H1 (cell line): ENCODE measurements around the gene ZIC3. TPM values are rescaled to one million over a fixed set of nuclear protein-coding genes. Genes with fewer than 3 reads are reported as not detected.

Source experiments
- CTCF ChIA-PET: fragments of 300-600 bp; sonication (Branson Sonifier 250); formaldehyde crosslinking; loops from one replicate; lab custom pipeline; 2021; ENCODE audit not compliant: partially characterized antibody; lab: Charles Lee
- POLR2A ChIA-PET: fragments of 300-600 bp; sonication (Branson Sonifier 250); formaldehyde crosslinking; loops from one replicate; lab custom pipeline; 2021; ENCODE audit warnings: inconsistent platforms; ENCODE audit not compliant: partially characterized antibody; lab: Charles Lee
- DNase-seq, 2 experiments: peaks; one replicate each; pipeline versions ENCODE4 v3.0.0 to v3.0.0-alpha.2; 2010 to 2022; ENCODE audit warnings: low spot score in 2 of 2, low read depth in 1 of 2, mixed read lengths in 1 of 2
- FAIRE-seq: peaks from 2 replicates; lab custom pipeline; 2011; peaks lifted over from hg19 to GRCh38; lab: Jason Lieb, UNC
- H2AFZ ChIP-seq: 2 replicates; pipeline ENCODE4 v1.8.1; 2012; ENCODE audit warnings: low read length, inconsistent platforms
- H2AK5ac ChIP-seq: 2 replicates; pipeline ENCODE4 v1.6.1; 2013; ENCODE audit warnings: low read depth, low read length
- H2BK120ac ChIP-seq: replicated peaks from 2 replicates; pipeline ENCODE3; 2013; ENCODE audit warnings: low read depth, low read length, inconsistent platforms
- H2BK12ac ChIP-seq: 2 replicates; pipeline ENCODE4 v1.6.1; 2013; ENCODE audit warnings: low read depth, low read length
- H2BK15ac ChIP-seq: 2 replicates; pipeline ENCODE4 v1.6.1; 2013; ENCODE audit warnings: low read length
- H2BK20ac ChIP-seq: 2 replicates; pipeline ENCODE4 v1.6.1; 2013; ENCODE audit warnings: low read length
- H2BK5ac ChIP-seq: 2 replicates; pipeline ENCODE4 v1.6.1; 2013; ENCODE audit warnings: low read depth, low read length
- H3K14ac ChIP-seq: 2 replicates; pipeline ENCODE4 v1.6.1; 2013; ENCODE audit warnings: inconsistent platforms; ENCODE audit not compliant: insufficient read length
- H3K18ac ChIP-seq: 2 replicates; pipeline ENCODE4 v1.6.1; 2013; ENCODE audit warnings: low read length; ENCODE audit errors: extremely low read depth
- H3K23ac ChIP-seq: 2 replicates; pipeline ENCODE4 v1.6.1; 2013; ENCODE audit warnings: inconsistent platforms; ENCODE audit not compliant: insufficient read length
- H3K23me2 ChIP-seq: 2 replicates; pipeline ENCODE4 v1.6.1; 2013; ENCODE audit warnings: low read depth, low read length
- H3K27ac ChIP-seq: 2 replicates; pipeline ENCODE4 v1.6.1; 2011; ENCODE audit warnings: low read depth, low read length, inconsistent platforms
- H3K27me3 ChIP-seq, 4 experiments: replicated peaks in 1 of 4; 1 replicate in 1 of 4; 2 replicates in 3 of 4; pipeline versions ENCODE4 v1.6.1 to v1.8.1; 2011 to 2013; ENCODE audit warnings: low read length in 3 of 4, mild to moderate bottlenecking in 3 of 4, inconsistent platforms in 2 of 4, mixed read lengths in 2 of 4, moderate library complexity in 1 of 4; ENCODE audit not compliant: control insufficient read depth in 3 of 4, insufficient read depth in 3 of 4; ENCODE audit errors: extremely low read depth in 1 of 4
- H3K36me3 ChIP-seq, 4 experiments: 2 replicates each; pipeline versions ENCODE4 v1.6.1 to v1.8.1; 2011 to 2013; ENCODE audit warnings: mild to moderate bottlenecking in 4 of 4, low read length in 3 of 4, moderate library complexity in 2 of 4, control low read depth in 1 of 4, inconsistent platforms in 1 of 4; ENCODE audit not compliant: insufficient read depth in 4 of 4, control insufficient read depth in 2 of 4
- H3K4ac ChIP-seq: replicated peaks from 2 replicates; pipeline ENCODE3; 2013; ENCODE audit warnings: low read length, low read depth, mixed read lengths, inconsistent platforms; ENCODE audit not compliant: insufficient read length
- H3K4me1 ChIP-seq, 4 experiments: replicated peaks in 1 of 4; 1 replicate in 1 of 4; 2 replicates in 3 of 4; pipeline versions ENCODE4 v1.6.1 to v1.8.1; 2011 to 2013; ENCODE audit warnings: low read length in 3 of 4, inconsistent platforms in 2 of 4, mixed read lengths in 1 of 4; ENCODE audit not compliant: insufficient read depth in 4 of 4, control insufficient read depth in 3 of 4
- H3K4me2 ChIP-seq, 2 experiments: 2 replicates each; pipeline versions ENCODE4 v1.6.1 to v1.8.1; 2011 to 2013; ENCODE audit warnings: low read depth in 2 of 2, low read length in 2 of 2, control low read depth in 1 of 2, inconsistent platforms in 1 of 2, mild to moderate bottlenecking in 1 of 2; ENCODE audit not compliant: insufficient read depth in 1 of 2
- H3K4me3 ChIP-seq, 4 experiments: fragments of 200-600, 300-600 bp in 1 of 4; sonication (generic), shearing (Covaris generic), sonication (Bioruptor Twin) in 1 of 4; 2 replicates each; pipeline versions ENCODE4 v1.5.1 to v1.8.1; 2011 to 2016; ENCODE audit warnings: low read length in 4 of 4, low read depth in 3 of 4, control low read depth in 2 of 4, inconsistent platforms in 2 of 4, mild to moderate bottlenecking in 2 of 4, mixed read lengths in 1 of 4, moderate library complexity in 1 of 4; ENCODE audit not compliant: insufficient read depth in 2 of 4; ENCODE audit errors: extremely low read depth in 1 of 4
- H3K56ac ChIP-seq: replicated peaks from 2 replicates; pipeline ENCODE3; 2013; ENCODE audit warnings: low read depth, mild to moderate bottlenecking, mixed read lengths, low read length, inconsistent platforms; ENCODE audit not compliant: insufficient read length
- H3K79me1 ChIP-seq: 2 replicates; pipeline ENCODE4 v1.6.1; 2013; ENCODE audit warnings: low read depth, low read length, control low read depth
- H3K79me2 ChIP-seq, 2 experiments: 2 replicates each; pipeline versions ENCODE4 v1.6.1 to v1.8.1; 2012 to 2013; ENCODE audit warnings: low read length in 2 of 2, mild to moderate bottlenecking in 2 of 2, inconsistent platforms in 1 of 2; ENCODE audit not compliant: insufficient read depth in 2 of 2, control insufficient read depth in 1 of 2
- H3K9ac ChIP-seq, 4 experiments: replicated peaks in 1 of 4; 1 replicate in 1 of 4; 2 replicates in 3 of 4; pipeline versions ENCODE4 v1.6.1 to v1.8.1; 2011 to 2013; ENCODE audit warnings: low read depth in 3 of 4, low read length in 3 of 4, control low read depth in 2 of 4, mild to moderate bottlenecking in 2 of 4, moderate library complexity in 2 of 4, inconsistent platforms in 1 of 4; ENCODE audit errors: extremely low read depth in 1 of 4
- H3K9me3 ChIP-seq, 2 experiments: 2 replicates each; pipeline versions ENCODE4 v1.6.1 to v1.8.1; 2012 to 2013; ENCODE audit warnings: mild to moderate bottlenecking in 2 of 2, moderate library complexity in 2 of 2, control low read depth in 1 of 2, inconsistent platforms in 1 of 2, low read depth in 1 of 2, low read length in 1 of 2, mixed read lengths in 1 of 2; ENCODE audit not compliant: insufficient read depth in 2 of 2
- H4K20me1 ChIP-seq, 2 experiments: replicated peaks in 1 of 2; 2 replicates each; pipeline versions ENCODE3 to v1.8.1; 2011 to 2013; ENCODE audit warnings: inconsistent platforms in 2 of 2, low read length in 2 of 2, mild to moderate bottlenecking in 1 of 2; ENCODE audit not compliant: insufficient read depth in 2 of 2, control insufficient read depth in 1 of 2
- H4K5ac ChIP-seq: 2 replicates; pipeline ENCODE4 v1.6.1; 2013; ENCODE audit warnings: low read length, low read depth, mixed read lengths, inconsistent platforms; ENCODE audit not compliant: insufficient read length
- H4K8ac ChIP-seq: 2 replicates; pipeline ENCODE4 v1.8.0; 2013; ENCODE audit warnings: mild to moderate bottlenecking, moderate library complexity, low read length, inconsistent platforms; ENCODE audit not compliant: insufficient read depth; ENCODE audit errors: extremely low read depth
- H4K91ac ChIP-seq: replicated peaks from 2 replicates; pipeline ENCODE3; 2013; ENCODE audit warnings: low read length, mixed read lengths, inconsistent platforms; ENCODE audit not compliant: insufficient read length
- CTCF ChIP-seq, 3 experiments: IDR thresholded peaks; 1 replicate in 2 of 3; 2 replicates in 1 of 3; pipeline versions ENCODE4 v1.5.1 to v1.6.1; 2011; ENCODE audit warnings: low read length in 3 of 3, mild to moderate bottlenecking in 3 of 3, inconsistent platforms in 2 of 3, low read depth in 1 of 3, moderate library complexity in 1 of 3; ENCODE audit not compliant: insufficient read depth in 1 of 3; ENCODE audit errors: control extremely low read depth in 1 of 3
- HDAC2 ChIP-seq, 2 experiments: fragments of 300-600 bp in 1 of 2; sonication (generic) in 1 of 2; IDR thresholded peaks; 2 replicates each; pipeline ENCODE4 v1.6.1; 2011 to 2012; ENCODE audit warnings: low read depth in 2 of 2, low read length in 2 of 2, mild to moderate bottlenecking in 2 of 2, moderate library complexity in 2 of 2, borderline replicate concordance in 1 of 2, inconsistent platforms in 1 of 2
- HDAC6 ChIP-seq: IDR thresholded peaks from one replicate; pipeline ENCODE4 v1.7.1; 2012; ENCODE audit warnings: low read depth, mild to moderate bottlenecking, inconsistent platforms, low read length, moderate library complexity
- NRF1 ChIP-seq: IDR thresholded peaks from 2 replicates; pipeline ENCODE4 v1.6.1; 2011; ENCODE audit warnings: mild to moderate bottlenecking, low read depth, low read length, improper control_type of control experiment
- RFX5 ChIP-seq: IDR thresholded peaks from 2 replicates; pipeline ENCODE4 v1.6.1; 2011; ENCODE audit warnings: low read depth, low read length, improper control_type of control experiment, borderline replicate concordance
- TAF7 ChIP-seq: optimal IDR thresholded peaks from 2 replicates; pipeline ENCODE3; 2011; ENCODE audit warnings: low read depth, mild to moderate bottlenecking, inconsistent platforms, low read length, moderate library complexity, borderline replicate concordance
- TEAD4 ChIP-seq: IDR thresholded peaks from 2 replicates; pipeline ENCODE4 v1.6.1; 2012; ENCODE audit warnings: low read depth, low read length, inconsistent platforms, mixed read lengths
- WGBS, 2 experiments: shearing (Covaris generic) in 1 of 2; methylation state at CpG; one replicate each; pipeline versions ENCODE4 v1.1.6 to v1.1.7; 2013 to 2015; ENCODE audit warnings: low lambda C conversion rate in 2 of 2, mixed read lengths in 2 of 2, inconsistent platforms in 1 of 2, low coverage in 1 of 2, missing lambda C conversion rate in 1 of 2; ENCODE audit not compliant: insufficient replicate concordance in 2 of 2, insufficient coverage in 1 of 2, insufficient read length in 1 of 2; ENCODE audit errors: extremely low coverage in 1 of 2, missing lambda C conversion rate in 1 of 2; 5-methylcytosine and 5-hydroxymethylcytosine counted together
- polyA plus RNA-seq, 7 experiments: library from polyadenylated mRNA; depleted of rRNA in 3 of 7; stranded (reverse) in 5 of 7; unstranded in 2 of 7; fragments of >200 nt in 5 of 7; fragments of 200-250 nt in 2 of 7; gene quantifications; 1 replicate in 5 of 7; 2 replicates in 1 of 7; 4 replicates in 1 of 7; pipeline versions ENCODE4 v1.2.1 to v1.2.3, GENCODE V29; 2011 to 2013; ENCODE audit warnings: missing spikeins in 2 of 7, mixed read lengths in 2 of 7
- total RNA-seq: library from RNA; stranded (reverse); fragmentation: NEBNext Ultra II Directional; extraction: Animal tissue kit (Norgen Biotek cat#: 25700); gene quantifications from 2 replicates; pipeline ENCODE4 v1.2.1, GENCODE V29; 2021

ZIC3 gene
- total and polyA plus RNA-seq, 2 of the 8 experiments (the other 6 are each of a cell fraction or from before 2014, with no cell fraction given), result 53.7 to 73.1 TPM

- Histone ChIP-seq H3K56ac (peak overlapping the region; percentile 46), H3K79me1 (no peaks in the 10 kb centered on the region), H3K27me3 (no peaks in the 10 kb centered on the region), H3K18ac (peak overlapping the region; percentile 78), H3K4ac (no peak overlapping the region), H2BK5ac (peak overlapping the region; percentile 52; the same call in 1 of the 2 replicates), H4K20me1 (peaks cover 2 to 5% of the 10 kb centered on the region in 2 experiments), H3K4me2 (peak overlapping the region; percentile 65 to 99), H3K9ac (peak overlapping the region; percentile 34 to 70 (median 58); a peak in 6 of 7 replicates), H4K5ac (peak overlapping the region; percentile 66), H2BK20ac (no peak overlapping the region), H2AK5ac (no peak overlapping the region), H3K4me1 (peaks cover 0 to 6% (median 0%) of the 10 kb centered on the region in 4 experiments; a peak in 2 of 7 replicates), H4K8ac (peak overlapping the region; percentile 25; the same call in 1 of the 2 replicates), H3K79me2 (peaks cover 20 to 81% of the 10 kb centered on the region in 2 experiments), H3K36me3 (peaks cover 0 to 54% (median 9%) of the 10 kb centered on the region in 4 experiments; a peak in 6 of 8 replicates), H2AFZ (no peak overlapping the region), H3K14ac (no peak overlapping the region), H3K9me3 (no peaks in the 10 kb centered on the region), H3K4me3 (peak overlapping the region; percentile 69 to 96 (median 82)), H3K27ac (no peak overlapping the region; the same call in 1 of the 2 replicates), H3K23ac (no peak overlapping the region), H2BK12ac (no peak overlapping the region), H4K91ac (peak overlapping the region; percentile 27), H2BK120ac (no peak overlapping the region), H3K23me2 (peaks cover 18% of the 10 kb centered on the region), H2BK15ac (no peak overlapping the region)
- CTCF ChIA-PET, result interaction anchor here (1.0 to 1.2 kb wide), 2 partner anchors 21 to 135 kb away, joined by 3 to 5 read pairs; no protein-coding TSS in a partner anchor
- FAIRE-seq, result no peak
- WGBS, 2 experiments, result 1% methylated on average over 37 of the region's 82 CpGs; no CpG with 5 or more reads in 1 of the 2 experiments
- DNase-seq, result no peak
- POLR2A ChIA-PET, result interaction anchor here (0.6 to 7.3 kb wide), 7 partner anchors 8 to 408 kb away, joined by 3 to 105 read pairs (median 5); no protein-coding TSS in a partner anchor
- peak; percentile 25 for TF ChIP-seq TAF7
- TF ChIP-seq HDAC2 (IDR thresholded peaks at IDR 0.05; ENCODE audit: borderline replicate concordance in 1 of 2, low read depth in 2 of 2, low read length in 2 of 2), result no peak
- TF ChIP-seq NRF1, result no peak
- no peak for TF ChIP-seq TEAD4
- TF ChIP-seq CTCF (IDR thresholded peaks at IDR 0.05; ENCODE audit: control extremely low read depth in 1 of 3, insufficient read depth in 1 of 3, low read depth in 1 of 3, low read length in 3 of 3), result no peak
- no peak for TF ChIP-seq HDAC6
- TF ChIP-seq RFX5, result no peak
These were observed 1.1 kb downstream of the ZIC3 start for GRCh38 chrX:137566746-137567679.
